Mucosa of rectum (tissue), 2 donors: Measurements from ENCODE around the gene C1orf56.

Experiments used
- H3K27ac ChIP-seq, 2 donors: one replicate each; pipeline ENCODE4 v1.7.0; 2013; ENCODE audit warnings: inconsistent platforms in 2 of 2, low read depth in 2 of 2, low read length in 2 of 2
- H3K27me3 ChIP-seq, 2 donors: one replicate each; pipeline ENCODE4 v1.7.0; 2013; ENCODE audit warnings: low read length in 2 of 2; ENCODE audit not compliant: control insufficient read depth in 2 of 2, insufficient read depth in 2 of 2
- H3K36me3 ChIP-seq, 2 donors: one replicate each; pipeline ENCODE4 v1.7.0; 2013; ENCODE audit warnings: low read length in 2 of 2; ENCODE audit not compliant: control insufficient read depth in 2 of 2, insufficient read depth in 2 of 2
- H3K4me1 ChIP-seq, 2 donors: one replicate each; pipeline ENCODE4 v1.7.0; 2013; ENCODE audit warnings: low read length in 2 of 2, mild to moderate bottlenecking in 1 of 2; ENCODE audit not compliant: control insufficient read depth in 2 of 2, insufficient read depth in 2 of 2
- H3K4me3 ChIP-seq, 2 donors: one replicate each; pipeline ENCODE4 v1.7.0; 2013; ENCODE audit warnings: low read length in 2 of 2
- H3K9ac ChIP-seq, 2 donors: one replicate each; pipeline ENCODE4 v1.7.0; 2013; ENCODE audit warnings: low read length in 2 of 2, low read depth in 1 of 2, mild to moderate bottlenecking in 1 of 2
- H3K9me3 ChIP-seq, 2 donors: one replicate each; pipeline ENCODE4 v1.7.0; 2013; ENCODE audit warnings: low read length in 2 of 2; ENCODE audit not compliant: control insufficient read depth in 2 of 2
- donor health status: healthy.
- donor health status: Normal muscosa, but diverticular disease.

C1orf56 gene

GRCh38 chr1:151049458-151049857 is 1.9 kb downstream of the C1orf56 start:
- no peak overlapping the region for H3K4me3 ChIP-seq
- peaks cover 9 to 16% of the 10 kb centered on the region in 2 donors for H3K4me1 ChIP-seq
- no peak overlapping the region for H3K27ac ChIP-seq
- no peak overlapping the region for H3K9ac ChIP-seq
- no peaks in the 10 kb centered on the region for H3K27me3 ChIP-seq
- no peaks in the 10 kb centered on the region for H3K9me3 ChIP-seq
- H3K36me3 ChIP-seq = peaks cover 25 to 31% of the 10 kb centered on the region in 2 donors

GRCh38 chr1:151050051-151050688 is 2.6 kb downstream of the C1orf56 start:
- no peaks in the 10 kb centered on the region for H3K9me3 ChIP-seq
- no peak overlapping the region for H3K9ac ChIP-seq
- H3K4me1 ChIP-seq = peaks cover 12 to 20% of the 10 kb centered on the region in 2 donors
- no peaks in the 10 kb centered on the region for H3K27me3 ChIP-seq
- no peak overlapping the region for H3K4me3 ChIP-seq
- H3K36me3 ChIP-seq = peaks cover 32 to 38% of the 10 kb centered on the region in 2 donors
- no peak overlapping the region for H3K27ac ChIP-seq

- H3K9me3 ChIP-seq = no peaks in the 10 kb centered on the region
- no peak overlapping the region for H3K27ac ChIP-seq
- peaks cover 25 to 34% of the 10 kb centered on the region in 2 donors for H3K4me1 ChIP-seq
- H3K27me3 ChIP-seq = no peaks in the 10 kb centered on the region
- no peak overlapping the region for H3K4me3 ChIP-seq
- H3K36me3 ChIP-seq = peaks cover 38 to 44% of the 10 kb centered on the region in 2 donors
- no peak overlapping the region for H3K9ac ChIP-seq
Measured at GRCh38 chr1:151051356-151052009, 3.9 kb downstream of the C1orf56 start.

- Histone ChIP-seq H3K4me3 (peak overlapping the region in 1 of 2 donors; percentile 98), H3K4me1 (peaks cover 32 to 42% of the 10 kb centered on the region in 2 donors), H3K36me3 (peaks cover 38 to 44% of the 10 kb centered on the region in 2 donors), H3K9me3 (no peaks in the 10 kb centered on the region), H3K27ac (peak overlapping the region; percentile 89 to 96), H3K27me3 (no peaks in the 10 kb centered on the region), H3K9ac (no peak overlapping the region)
Measured at GRCh38 chr1:151054971-151055547, 7.5 kb downstream of the C1orf56 start.

- H3K36me3 ChIP-seq = peaks cover 35 to 44% of the 10 kb centered on the region in 2 donors
- peak overlapping the region in 1 of 2 donors; percentile 48 for H3K9ac ChIP-seq
- no peaks in the 10 kb centered on the region for H3K9me3 ChIP-seq
- peaks cover 32 to 43% of the 10 kb centered on the region in 2 donors for H3K4me1 ChIP-seq
- no peaks in the 10 kb centered on the region for H3K27me3 ChIP-seq
- peak overlapping the region; percentile 89 to 96 for H3K27ac ChIP-seq
- peak overlapping the region; percentile 44 to 98 for H3K4me3 ChIP-seq
Measured at GRCh38 chr1:151055581-151055980, 8.0 kb downstream of the C1orf56 start.

GRCh38 chr1:151056149-151056548 is 8.6 kb downstream of the C1orf56 start:
- no peaks in the 10 kb centered on the region for H3K27me3 ChIP-seq
- H3K27ac ChIP-seq = peak overlapping the region; percentile 89 to 96
- peaks cover 34 to 43% of the 10 kb centered on the region in 2 donors for H3K36me3 ChIP-seq
- peaks cover 32 to 43% of the 10 kb centered on the region in 2 donors for H3K4me1 ChIP-seq
- no peaks in the 10 kb centered on the region for H3K9me3 ChIP-seq
- H3K9ac ChIP-seq = peak overlapping the region; percentile 18 to 48
- peak overlapping the region; percentile 44 to 98 for H3K4me3 ChIP-seq

GRCh38 chr1:151058692-151059091 is 11.1 kb downstream of the C1orf56 start:
- H3K9ac ChIP-seq = peak overlapping the region; percentile 89 to 97
- no peaks in the 10 kb centered on the region for H3K27me3 ChIP-seq
- peak overlapping the region; percentile 89 to 96 for H3K27ac ChIP-seq
- H3K9me3 ChIP-seq = no peaks in the 10 kb centered on the region
- H3K36me3 ChIP-seq = peaks cover 20 to 21% of the 10 kb centered on the region in 2 donors
- H3K4me1 ChIP-seq = peaks cover 32 to 40% of the 10 kb centered on the region in 2 donors
- peak overlapping the region; percentile 89 to 98 for H3K4me3 ChIP-seq

- Histone ChIP-seq H3K36me3 (peaks cover 14 to 15% of the 10 kb centered on the region in 2 donors), H3K4me3 (peak within 1 kb of the TSS; percentile 89 to 98), H3K27ac (peak within 1 kb of the TSS; percentile 89 to 96), H3K27me3 (no peaks in the 10 kb centered on the region), H3K4me1 (peaks cover 32 to 40% of the 10 kb centered on the region in 2 donors), H3K9ac (peak within 1 kb of the TSS; percentile 89 to 97), H3K9me3 (no peaks in the 10 kb centered on the region)
Measured at GRCh38 chr1:151059109-151060006, 11.8 kb downstream of the C1orf56 start, which contains the start of gene CDC42SE1. CDC42SE1 (minus strand) TSS chr1:151059622; CDS start chr1:151055730, 3,892 bp downstream.

GRCh38 chr1:151060007-151060656 is 12.6 kb downstream of the C1orf56 start, which contains the start of gene MLLT11:
MLLT11 (plus strand) TSS chr1:151060397; CDS start chr1:151067225, 6,828 bp downstream.
- Histone ChIP-seq H3K9ac (peak within 1 kb of the TSS; percentile 89 to 97), H3K4me1 (peaks cover 29 to 36% of the 10 kb centered on the region in 2 donors), H3K27ac (peak within 1 kb of the TSS; percentile 89 to 96), H3K9me3 (no peaks in the 10 kb centered on the region), H3K27me3 (no peaks in the 10 kb centered on the region), H3K4me3 (peak within 1 kb of the TSS; percentile 89 to 98), H3K36me3 (peaks cover 6 to 7% of the 10 kb centered on the region in 2 donors)
